Endodermal cell (in vitro differentiated cells): ENCODE data around the gene REG4. TPM values are rescaled to one million over a fixed set of nuclear protein-coding genes. Genes with fewer than 3 reads are reported as not detected.

Experiments used
- DNase-seq: peaks from one replicate; pipeline ENCODE4 v3.0.0-alpha.2; 2017
- H3K27ac ChIP-seq: 2 replicates; pipeline ENCODE4 v1.5.1; 2013; ENCODE audit warnings: mild to moderate bottlenecking, low read depth, low read length, moderate library complexity
- H3K27me3 ChIP-seq: 2 replicates; pipeline ENCODE4 v1.6.1; 2013; ENCODE audit warnings: mild to moderate bottlenecking, low read length, moderate library complexity; ENCODE audit not compliant: insufficient read depth, control insufficient read depth, poor library complexity, severe bottlenecking
- H3K36me3 ChIP-seq: 2 replicates; pipeline ENCODE4 v1.7.0; 2013; ENCODE audit warnings: mild to moderate bottlenecking, low read length, moderate library complexity; ENCODE audit not compliant: control insufficient read depth, insufficient read depth
- H3K4me1 ChIP-seq: one replicate; pipeline ENCODE4 v1.7.0; 2013; ENCODE audit warnings: low read length; ENCODE audit not compliant: control insufficient read depth, insufficient read depth
- H3K4me3 ChIP-seq: 2 replicates; pipeline ENCODE4 v1.5.1; 2013; ENCODE audit warnings: mild to moderate bottlenecking, low read length, moderate library complexity
- H3K9ac ChIP-seq: 2 replicates; pipeline ENCODE4 v1.6.1; 2013; ENCODE audit warnings: mild to moderate bottlenecking, low read length, moderate library complexity; ENCODE audit not compliant: poor library complexity, severe bottlenecking; ENCODE audit errors: extremely low read depth
- H3K9me3 ChIP-seq: 2 replicates; pipeline ENCODE4 v1.6.1; 2013; ENCODE audit warnings: mild to moderate bottlenecking, low read length, moderate library complexity; ENCODE audit not compliant: control insufficient read depth
- H3K27ac Mint-ChIP-seq: 2 replicates; pipeline ENCODE4 v1.8.0; 2020; ENCODE audit warnings: mixed read lengths
- H3K27me3 Mint-ChIP-seq: 2 replicates; pipeline ENCODE4 v1.8.0; 2021; ENCODE audit warnings: mild to moderate bottlenecking, mixed read lengths; ENCODE audit not compliant: insufficient read depth
- H3K36me3 Mint-ChIP-seq: 2 replicates; pipeline ENCODE4 v1.8.0; 2020; ENCODE audit warnings: low read depth, mixed read lengths
- H3K4me1 Mint-ChIP-seq: 2 replicates; pipeline ENCODE4 v1.8.0; 2020; ENCODE audit warnings: mixed read lengths
- H3K4me3 Mint-ChIP-seq: 2 replicates; pipeline ENCODE4 v1.8.0; 2020; ENCODE audit warnings: mild to moderate bottlenecking, moderate library complexity, mixed read lengths
- H3K9me3 Mint-ChIP-seq: 2 replicates; pipeline ENCODE4 v1.8.0; 2020; ENCODE audit warnings: mild to moderate bottlenecking, mixed read lengths
- WGBS, 2 experiments: methylation state at CpG; one replicate each; pipeline versions ENCODE4 v1.1.5 to v1.1.7; 2013; ENCODE audit warnings: missing lambda C conversion rate in 2 of 2, mixed read lengths in 1 of 2; ENCODE audit not compliant: insufficient coverage in 1 of 2, insufficient read length in 1 of 2; 5-methylcytosine and 5-hydroxymethylcytosine counted together
- total RNA-seq, 2 donors: library from RNA; stranded (reverse); fragmentation: NEBNext Ultra II Directional in 1 of 2; extraction: Animal tissue kit (Norgen Biotek cat#: 25700) in 1 of 2; gene quantifications; 2 replicates in 1 of 2; 3 replicates in 1 of 2; pipeline ENCODE4 v1.2.1, GENCODE V29; 2021
- TF ChIP-seq, protein P1 (sequence below): fragments of 200-600 bp; sonication (generic); conservative IDR thresholded peaks from 2 replicates; pipeline ENCODE4 v1.5.0; 2021; ENCODE audit warnings: antibody characterized with exemption, mild to moderate bottlenecking

The REG4 gene
- total RNA-seq, 2 donors from 2014 or later: not detected

DNA sequence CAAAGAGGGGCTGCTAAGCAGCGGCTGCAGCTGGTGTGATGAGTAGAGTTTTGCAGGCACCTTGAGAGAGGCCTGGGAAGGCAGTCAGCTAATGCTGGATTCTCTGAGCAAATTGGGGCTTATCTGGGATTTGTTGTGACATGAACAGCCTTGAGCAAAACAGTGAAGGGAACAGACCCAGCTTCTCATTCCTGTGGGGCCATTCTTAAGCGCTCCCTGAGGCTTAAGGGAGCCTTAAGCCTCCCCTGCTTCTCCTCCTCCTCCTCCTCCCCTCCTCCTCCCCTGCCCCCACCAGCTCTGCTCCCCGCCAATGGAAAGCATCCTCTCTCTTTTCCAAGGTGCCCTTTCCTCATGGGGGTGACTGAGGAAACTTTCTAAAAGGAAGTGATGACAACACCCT is 63.8 kb downstream of the REG4 start:
- Histone ChIP-seq H3K27ac (no peak overlapping the region), H3K27me3 (no peaks in the 10 kb centered on the region), H3K4me3 (no peak overlapping the region), H3K36me3 (peaks cover 6% of the 10 kb centered on the region), H3K4me1 (peaks cover 10% of the 10 kb centered on the region), H3K9me3 (no peaks in the 10 kb centered on the region), H3K9ac (no peak overlapping the region)
- H3K27ac Mint-ChIP-seq: no peak overlapping the region
- TF ChIP-seq, protein P1, sequence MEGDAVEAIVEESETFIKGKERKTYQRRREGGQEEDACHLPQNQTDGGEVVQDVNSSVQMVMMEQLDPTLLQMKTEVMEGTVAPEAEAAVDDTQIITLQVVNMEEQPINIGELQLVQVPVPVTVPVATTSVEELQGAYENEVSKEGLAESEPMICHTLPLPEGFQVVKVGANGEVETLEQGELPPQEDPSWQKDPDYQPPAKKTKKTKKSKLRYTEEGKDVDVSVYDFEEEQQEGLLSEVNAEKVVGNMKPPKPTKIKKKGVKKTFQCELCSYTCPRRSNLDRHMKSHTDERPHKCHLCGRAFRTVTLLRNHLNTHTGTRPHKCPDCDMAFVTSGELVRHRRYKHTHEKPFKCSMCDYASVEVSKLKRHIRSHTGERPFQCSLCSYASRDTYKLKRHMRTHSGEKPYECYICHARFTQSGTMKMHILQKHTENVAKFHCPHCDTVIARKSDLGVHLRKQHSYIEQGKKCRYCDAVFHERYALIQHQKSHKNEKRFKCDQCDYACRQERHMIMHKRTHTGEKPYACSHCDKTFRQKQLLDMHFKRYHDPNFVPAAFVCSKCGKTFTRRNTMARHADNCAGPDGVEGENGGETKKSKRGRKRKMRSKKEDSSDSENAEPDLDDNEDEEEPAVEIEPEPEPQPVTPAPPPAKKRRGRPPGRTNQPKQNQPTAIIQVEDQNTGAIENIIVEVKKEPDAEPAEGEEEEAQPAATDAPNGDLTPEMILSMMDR: no peak
- no peak for DNase-seq
- H3K9me3 Mint-ChIP-seq: no peaks in the 10 kb centered on the region
- WGBS, 2 experiments: 79 to 100% methylated on average over 1 to 3 of the region's 3 CpGs
- H3K36me3 Mint-ChIP-seq: peaks cover 2% of the 10 kb centered on the region
- peaks cover 27% of the 10 kb centered on the region for H3K4me1 Mint-ChIP-seq
- H3K4me3 Mint-ChIP-seq: no peak overlapping the region
- peaks cover 5% of the 10 kb centered on the region for H3K27me3 Mint-ChIP-seq

GRCh38 chr1:119745034-119745433 is 66.2 kb downstream of the REG4 start:
- Mint-ChIP-seq H3K27me3 (no peaks in the 10 kb centered on the region), H3K4me3 (no peak overlapping the region), H3K36me3 (peaks cover 17% of the 10 kb centered on the region), H3K9me3 (no peaks in the 10 kb centered on the region), H3K27ac (no peak overlapping the region), H3K4me1 (peaks cover 27% of the 10 kb centered on the region)
- Histone ChIP-seq H3K36me3 (peaks cover 10% of the 10 kb centered on the region), H3K4me3 (no peak overlapping the region), H3K27ac (no peak overlapping the region), H3K4me1 (peaks cover 10% of the 10 kb centered on the region), H3K9me3 (no peaks in the 10 kb centered on the region), H3K27me3 (no peaks in the 10 kb centered on the region), H3K9ac (no peak overlapping the region)
- TF ChIP-seq, protein P1: no peak
- 86 to 100% methylated on average over 1 of the region's 1 CpG for WGBS, 2 experiments
- no peak for DNase-seq

DNA sequence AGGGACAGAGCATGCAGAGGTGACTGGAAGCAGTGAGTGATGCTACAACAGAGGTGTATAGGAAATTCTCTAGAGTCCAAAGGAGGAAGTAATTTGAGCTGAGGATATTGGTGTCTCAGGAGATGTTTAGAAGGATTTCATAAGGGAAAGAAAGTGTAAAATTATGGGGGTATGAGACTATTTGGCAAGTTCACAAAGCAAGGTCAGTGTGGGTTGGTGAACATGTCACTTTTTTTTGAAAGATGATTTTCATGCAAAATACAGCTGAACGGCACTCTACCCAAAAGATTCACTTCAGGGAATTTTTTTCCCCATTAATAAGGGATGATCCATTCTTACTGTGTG is 66.7 kb downstream of the REG4 start:
- H3K27ac Mint-ChIP-seq: no peak overlapping the region

More for the DNA sequence above, 66.7 kb downstream of the REG4 start:
- 0% methylated on average over 1 of the region's 1 CpG; no CpG with 5 or more reads in 1 of the 2 experiments for WGBS, 2 experiments
- H3K9ac ChIP-seq: no peak overlapping the region
- Mint-ChIP-seq H3K36me3 (peaks cover 19% of the 10 kb centered on the region), H3K4me3 (no peak overlapping the region), H3K4me1 (peaks cover 27% of the 10 kb centered on the region), H3K27me3 (no peaks in the 10 kb centered on the region), H3K9me3 (no peaks in the 10 kb centered on the region)
- peaks cover 10% of the 10 kb centered on the region for H3K4me1 ChIP-seq
- no peaks in the 10 kb centered on the region for H3K9me3 ChIP-seq
- H3K27me3 ChIP-seq: no peaks in the 10 kb centered on the region
- H3K36me3 ChIP-seq: peaks cover 12% of the 10 kb centered on the region
- DNase-seq: no peak
- no peak overlapping the region for H3K27ac ChIP-seq
- no peak overlapping the region for H3K4me3 ChIP-seq
- TF ChIP-seq, protein P1: no peak

Other genes with a start within 250 kb of the REG4 start
- gene ZNF697, start 163.2 kb downstream of the REG4 start, total RNA-seq: 10 to 100 TPM; 12.0 to 14.8 TPM
- 100 to 1,000 TPM; 156 to 176 TPM for gene PHGDH, start 99.5 kb downstream of the REG4 start, total RNA-seq
- not detected for gene HMGCS2, start 42.6 kb downstream of the REG4 start, total RNA-seq
- not detected for gene ADAM30, start 85.1 kb upstream of the REG4 start, total RNA-seq